Right lobe of liver (tissue), 4 donors: ENCODE measurements around the gene RNF145.

ENCODE experiments used
- CTCF ChIP-seq, 4 donors: fragments of 200-600 bp in 3 of 4; fragments of 450-650 bp in 1 of 4; IDR thresholded peaks; one replicate each; pipeline versions ENCODE4 v1.5.1 to v1.8.0; 2016 to 2022; ENCODE audit warnings: antibody characterized with exemption in 4 of 4, mild to moderate bottlenecking in 2 of 4
- POLR2A ChIP-seq: fragments of 450-650 bp; IDR thresholded peaks from one replicate; pipeline ENCODE4 v1.6.1; 2017; ENCODE audit warnings: antibody characterized with exemption, mild to moderate bottlenecking
- donor health status: DM: no; HTN: no; CAD: no.
- donor health status: DM: no; HTN: no; CAD: no.
- donor health status: DM: no; HTN: yes; CAD: no.

GRCh38 chr5:159242656-159243055, 33.3 kb upstream of the RNF145 start:
- TF ChIP-seq CTCF (IDR thresholded peaks at IDR 0.05) (no peak), POLR2A (no peak)
